Measurements from ENCODE around the gene ZNF423.

DNA sequence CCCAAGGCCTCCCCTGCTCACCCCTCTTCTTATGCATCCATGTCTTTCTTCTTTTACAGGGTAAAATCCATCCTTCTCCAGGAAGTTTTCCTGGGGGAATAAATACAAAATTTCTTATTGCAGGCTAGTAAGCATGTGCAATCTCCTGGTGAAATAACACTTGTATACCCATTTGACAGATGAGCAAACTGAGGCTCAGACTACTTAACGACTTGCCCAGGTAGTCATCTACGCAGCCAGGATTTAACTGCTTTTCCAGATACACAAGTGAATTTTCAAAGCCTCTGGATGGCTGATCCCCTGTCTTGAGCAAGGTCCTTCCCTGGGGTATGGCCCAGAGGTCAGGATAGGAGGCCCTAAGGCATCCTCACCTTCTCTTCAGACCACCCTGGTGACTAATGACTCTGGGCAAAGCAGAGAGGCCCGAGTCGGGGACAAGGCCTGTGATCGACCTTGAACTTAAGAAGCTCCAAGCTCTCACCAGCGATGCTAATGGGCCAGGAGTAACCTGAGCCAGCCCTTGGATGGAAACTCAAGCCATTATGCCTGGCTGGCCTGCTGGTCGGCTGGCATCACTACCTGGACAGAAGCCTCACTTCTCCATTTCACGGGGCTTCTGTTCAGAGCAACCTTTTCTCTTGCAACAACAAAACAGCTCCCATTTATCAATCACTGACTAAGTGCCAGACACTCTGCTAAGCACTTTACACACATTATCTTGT, 33.1 kb downstream of the ZNF423 start:
- TF ChIP-seq EZH2 (IDR thresholded peaks at IDR 0.05; ENCODE audit: insufficient read depth, poor library complexity, severe bottlenecking) (no peak), EZH2phosphoT487 (IDR thresholded peaks at IDR 0.05; ENCODE audit: insufficient read depth, low read depth) (no peak)

Data from GM23248 (cell line).